Measurements from ENCODE around the gene CGB1. TPM values are rescaled to one million over a fixed set of nuclear protein-coding genes. Genes with fewer than 3 reads are reported as not detected.
A peak's percentile ranks its signal among the peaks of the same experiment; 100 is the strongest.

Gene CGB1
- total and polyA plus RNA-seq, 9 of the 15 experiments (the other 6 are each of a cell fraction or from before 2014, with no cell fraction given) = not detected

DNA sequence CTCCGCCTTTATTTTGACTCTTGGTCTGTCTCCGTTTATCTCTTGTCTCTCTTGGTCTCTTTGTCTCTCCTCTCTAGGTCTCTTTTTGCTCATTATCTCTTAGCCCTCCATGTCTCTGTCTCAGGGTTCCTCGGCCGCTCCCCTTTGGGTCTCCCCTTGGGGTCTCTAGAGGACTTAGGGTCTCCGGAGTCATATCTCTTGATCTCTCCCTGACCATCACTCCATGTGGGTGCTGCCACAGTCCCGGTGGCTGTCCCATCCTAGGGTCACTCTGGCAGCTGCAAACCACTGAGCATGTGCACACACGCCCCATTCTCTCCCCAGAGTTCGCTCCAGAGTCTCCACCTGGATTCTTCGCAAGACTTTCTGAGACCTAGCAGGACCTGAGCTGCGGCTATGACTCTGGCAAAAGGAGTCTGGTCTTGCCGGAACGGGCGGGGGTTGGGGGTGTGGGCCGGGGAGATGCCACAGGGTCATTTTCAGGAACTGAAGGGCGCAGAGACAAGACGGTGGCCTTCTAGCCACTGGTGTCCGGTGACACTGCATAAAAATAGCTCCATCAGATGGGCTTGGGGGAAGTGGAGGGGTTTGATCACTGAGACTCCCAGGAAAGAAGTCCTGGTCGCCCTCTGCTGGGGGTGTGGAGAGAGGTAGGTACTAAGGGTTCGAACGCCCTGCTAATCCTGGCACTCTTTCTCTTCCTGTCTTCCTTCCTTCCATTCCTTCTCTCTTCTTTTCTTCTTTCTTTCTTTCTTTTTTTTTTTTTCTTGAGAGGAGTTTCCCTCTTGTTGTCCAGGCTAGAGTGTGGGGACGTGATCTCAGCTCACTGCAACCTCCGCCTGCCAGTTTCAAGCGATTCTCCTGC, 37.1 kb upstream of the CGB1 start (continued):
- TF ChIP-seq GABPB2 (CRISPR knock-in tag; conservative IDR thresholded peaks at IDR 0.05) (no peak), ZFP30 (CRISPR knock-in tag; IDR thresholded peaks at IDR 0.05; ENCODE audit: borderline replicate concordance) (no peak), SREBF2 (CRISPR knock-in tag; IDR thresholded peaks at IDR 0.05) (no peak), ZNF311 (CRISPR knock-in tag; IDR thresholded peaks at IDR 0.05) (no peak), CBFA2T3 (IDR thresholded peaks at IDR 0.05) (no peak), ZNF445 (CRISPR knock-in tag; IDR thresholded peaks at IDR 0.05; ENCODE audit: low read depth) (no peak), CHD2 (IDR thresholded peaks at IDR 0.05; ENCODE audit: low read depth, low read length) (no peak), KDM5B (IDR thresholded peaks at IDR 0.05; ENCODE audit: insufficient replicate concordance, low read depth, low read length) (peak; percentile 28), RAD21 (CRISPR knock-in tag; conservative IDR thresholded peaks at IDR 0.05 in 1 of 2, IDR thresholded peaks at IDR 0.05 in 1 of 2) (peak; percentile 41 to 70), U2AF2 (optimal IDR thresholded peaks at IDR 0.05; ENCODE audit: low read depth, low read length) (no peak), ZBTB1 (CRISPR knock-in tag; IDR thresholded peaks at IDR 0.05; ENCODE audit: borderline replicate concordance, low read depth) (no peak), JUN (IDR thresholded peaks at IDR 0.05; ENCODE audit: borderline replicate concordance, low read depth, low read length) (no peak), JUN (CRISPR knock-in tag; IDR thresholded peaks at IDR 0.05; ENCODE audit: borderline replicate concordance) (no peak), STAT5B (CRISPR knock-in tag; IDR thresholded peaks at IDR 0.05) (no peak), KLF6 (CRISPR knock-in tag; IDR thresholded peaks at IDR 0.05; ENCODE audit: borderline replicate concordance) (no peak), MECOM (CRISPR knock-in tag; IDR thresholded peaks at IDR 0.05) (no peak), CCNT2 (IDR thresholded peaks at IDR 0.05; ENCODE audit: borderline replicate concordance, extremely low read depth, insufficient read length, low read depth, low read length) (no peak), PRPF4 (IDR thresholded peaks at IDR 0.05; ENCODE audit: insufficient read depth, low read depth, low read length, poor library complexity, severe bottlenecking) (no peak), POLR2A (conservative IDR thresholded peaks at IDR 0.05) (0 out of 2 replicates have a peak, but pooled peaks have one; percentile 35), LCOR (CRISPR knock-in tag; IDR thresholded peaks at IDR 0.05) (no peak), ZFP1 (CRISPR knock-in tag; IDR thresholded peaks at IDR 0.05) (no peak), ZNF184 (CRISPR knock-in tag; IDR thresholded peaks at IDR 0.05) (no peak), CREM (IDR thresholded peaks at IDR 0.05; ENCODE audit: low read depth) (0 out of 2 replicates have a peak, but pooled peaks have one; percentile 8)
- TF ChIP-seq, protein P1, sequence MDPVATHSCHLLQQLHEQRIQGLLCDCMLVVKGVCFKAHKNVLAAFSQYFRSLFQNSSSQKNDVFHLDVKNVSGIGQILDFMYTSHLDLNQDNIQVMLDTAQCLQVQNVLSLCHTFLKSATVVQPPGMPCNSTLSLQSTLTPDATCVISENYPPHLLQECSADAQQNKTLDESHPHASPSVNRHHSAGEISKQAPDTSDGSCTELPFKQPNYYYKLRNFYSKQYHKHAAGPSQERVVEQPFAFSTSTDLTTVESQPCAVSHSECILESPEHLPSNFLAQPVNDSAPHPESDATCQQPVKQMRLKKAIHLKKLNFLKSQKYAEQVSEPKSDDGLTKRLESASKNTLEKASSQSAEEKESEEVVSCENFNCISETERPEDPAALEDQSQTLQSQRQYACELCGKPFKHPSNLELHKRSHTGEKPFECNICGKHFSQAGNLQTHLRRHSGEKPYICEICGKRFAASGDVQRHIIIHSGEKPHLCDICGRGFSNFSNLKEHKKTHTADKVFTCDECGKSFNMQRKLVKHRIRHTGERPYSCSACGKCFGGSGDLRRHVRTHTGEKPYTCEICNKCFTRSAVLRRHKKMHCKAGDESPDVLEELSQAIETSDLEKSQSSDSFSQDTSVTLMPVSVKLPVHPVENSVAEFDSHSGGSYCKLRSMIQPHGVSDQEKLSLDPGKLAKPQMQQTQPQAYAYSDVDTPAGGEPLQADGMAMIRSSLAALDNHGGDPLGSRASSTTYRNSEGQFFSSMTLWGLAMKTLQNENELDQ (CRISPR knock-in tag; IDR thresholded peaks at IDR 0.05; ENCODE audit: borderline replicate concordance) = no peak

All from K562 (cell line).